A549 treated with GW870086 at 1 μM for 4 hours (cell line): ENCODE data around the gene WDR62. TPM values are rescaled to one million over a fixed set of nuclear protein-coding genes. Genes with fewer than 3 reads are reported as not detected.

Source experiments
- total RNA-seq: library from RNA; stranded (reverse); fragments of 200-300 nt; extraction: Qiagen RNA extraction; gene quantifications from 5 replicates; pipeline ENCODE4 v1.2.3, GENCODE V29; 2022; ENCODE audit warnings: low read depth

WDR62 gene
- 20.3 to 27.6 TPM (median 24.5 TPM) in 5 replicates for total RNA-seq

DNA sequence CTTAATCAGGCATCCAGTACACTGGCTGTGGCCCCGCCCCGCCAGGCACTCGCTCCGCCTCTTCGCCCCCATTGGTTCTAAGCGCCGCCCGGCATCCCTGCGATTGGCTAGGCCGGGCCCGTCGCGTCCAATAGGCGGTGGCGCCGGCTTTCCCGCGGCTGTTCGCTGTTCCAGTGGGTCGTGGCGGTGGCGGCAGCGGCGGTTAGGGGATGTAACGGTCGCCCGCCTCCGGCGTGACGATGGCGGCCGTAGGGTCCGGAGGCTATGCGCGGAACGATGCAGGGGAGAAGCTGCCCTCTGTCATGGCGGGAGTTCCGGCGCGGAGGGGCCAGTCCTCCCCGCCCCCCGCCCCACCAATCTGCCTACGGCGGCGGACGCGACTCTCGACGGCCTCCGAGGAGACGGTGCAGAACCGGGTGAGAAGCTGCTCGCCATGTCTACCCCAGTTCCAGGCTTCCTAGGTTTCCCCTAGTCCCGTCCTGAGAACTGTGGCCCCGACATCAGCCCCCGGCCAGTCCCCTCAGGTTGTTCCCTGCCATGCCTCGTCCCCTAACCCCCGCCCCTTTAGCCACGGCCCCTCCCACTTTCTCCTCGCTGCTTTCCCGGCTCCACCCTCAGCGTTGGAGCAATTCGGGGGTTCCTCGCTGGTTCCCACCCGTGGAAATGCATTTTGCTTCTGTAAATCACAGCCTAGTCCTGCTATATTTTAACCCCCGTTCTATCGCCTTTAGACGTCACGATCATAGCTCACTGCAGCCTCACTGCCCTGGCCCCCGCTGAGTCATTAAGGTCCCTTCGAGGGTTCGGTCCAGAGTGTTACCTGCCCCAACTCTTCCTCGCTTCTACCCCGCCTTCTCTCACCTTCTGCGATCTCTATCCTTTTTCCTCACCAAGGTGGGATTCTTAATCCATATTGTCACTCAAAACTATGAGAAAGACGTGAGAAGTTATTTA, at the start of gene WDR62:
TSS of gene WDR62 (plus strand) at position 165 of the 954 bp plus-strand sequence. CDS start at position 240, 75 bp downstream.

DNA sequence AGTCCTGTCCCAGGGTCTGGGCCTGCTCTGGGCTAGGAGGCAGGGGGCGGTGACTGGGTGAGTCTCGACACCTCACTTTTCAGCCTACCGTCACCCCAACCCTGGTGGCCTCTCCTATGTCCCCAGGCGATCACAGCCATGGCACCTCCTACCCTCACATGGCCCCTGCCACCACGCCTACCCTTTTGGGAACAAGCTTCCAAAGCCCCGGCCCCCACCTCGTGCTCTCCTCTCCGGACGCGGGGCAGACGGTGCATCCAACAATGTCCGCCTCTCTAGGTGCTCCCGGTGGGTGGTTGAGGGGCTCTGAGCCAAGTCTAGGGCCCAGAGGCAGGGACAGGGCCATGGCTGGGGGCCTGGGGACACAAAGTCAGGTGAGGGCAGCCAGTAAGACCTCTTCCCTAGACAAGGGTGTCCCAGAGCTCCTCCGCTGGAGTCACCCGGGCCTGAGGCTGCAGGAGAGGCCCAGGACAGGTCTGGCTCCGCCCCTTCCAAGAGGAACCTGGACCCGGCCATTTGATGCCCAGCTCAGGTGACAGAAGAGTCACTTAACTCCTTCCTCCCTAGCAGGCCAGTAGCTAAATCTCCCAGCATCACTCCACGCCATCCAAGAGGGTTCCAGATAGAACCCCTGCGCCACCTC, 46.2 kb upstream of the WDR62 start, which contains the start of gene SYNE4:
TSS of gene SYNE4 (minus strand) at position 478 of the 643 bp plus-strand sequence. CDS start at position 346, 132 bp downstream.

GRCh38 chr19:36014012-36014924, 40.4 kb upstream of the WDR62 start, which contains the start of gene ALKBH6:
ALKBH6 (minus strand) TSS chr19:36014213; CDS start chr19:36013397, 816 bp downstream.

GRCh38 chr19:36032251-36033104, 22.2 kb upstream of the WDR62 start, which contains the start of gene CLIP3:
CLIP3 (minus strand) TSS chr19:36032873; CDS start chr19:36032357, 516 bp downstream.

DNA sequence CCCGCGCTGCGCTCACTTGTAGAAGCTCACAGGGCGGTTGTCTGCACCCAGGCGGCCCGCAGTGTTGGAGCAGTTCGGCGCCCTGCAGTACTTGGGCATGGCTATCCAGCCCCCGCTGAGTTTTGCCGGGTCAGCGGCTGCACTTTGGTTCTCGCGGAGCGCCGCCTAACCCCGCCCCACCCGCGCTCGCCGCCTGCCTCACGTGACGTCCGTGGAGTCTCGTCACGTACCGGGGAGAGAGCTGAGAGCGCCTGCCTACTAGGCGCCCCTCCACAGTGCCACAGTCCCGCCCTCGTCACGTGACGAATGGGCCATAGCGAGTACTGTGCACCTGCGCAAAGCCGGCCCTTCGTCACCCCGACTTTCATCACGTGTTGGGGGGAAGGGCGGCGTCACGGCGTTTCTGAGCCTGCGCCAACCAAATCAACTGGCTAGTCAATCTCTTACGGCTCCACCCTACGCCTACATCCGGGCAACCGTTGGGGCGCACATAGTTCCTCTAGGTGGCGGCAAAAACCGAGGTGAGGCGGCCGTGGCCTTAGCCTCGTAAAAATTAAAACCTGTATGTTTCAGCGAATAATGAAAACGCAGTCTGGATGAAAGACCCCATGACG, 471 bp upstream of the WDR62 start, which contains the start of gene THAP8:
TSS of gene THAP8 (minus strand) at position 167 of the 614 bp plus-strand sequence. CDS start at position 99, 68 bp downstream.

GRCh38 chr19:36110487-36111199, 55.9 kb downstream of the WDR62 start, which contains the start of gene OVOL3:
OVOL3 (plus strand) TSS chr19:36111143; CDS start chr19:36111203, 60 bp downstream.

DNA sequence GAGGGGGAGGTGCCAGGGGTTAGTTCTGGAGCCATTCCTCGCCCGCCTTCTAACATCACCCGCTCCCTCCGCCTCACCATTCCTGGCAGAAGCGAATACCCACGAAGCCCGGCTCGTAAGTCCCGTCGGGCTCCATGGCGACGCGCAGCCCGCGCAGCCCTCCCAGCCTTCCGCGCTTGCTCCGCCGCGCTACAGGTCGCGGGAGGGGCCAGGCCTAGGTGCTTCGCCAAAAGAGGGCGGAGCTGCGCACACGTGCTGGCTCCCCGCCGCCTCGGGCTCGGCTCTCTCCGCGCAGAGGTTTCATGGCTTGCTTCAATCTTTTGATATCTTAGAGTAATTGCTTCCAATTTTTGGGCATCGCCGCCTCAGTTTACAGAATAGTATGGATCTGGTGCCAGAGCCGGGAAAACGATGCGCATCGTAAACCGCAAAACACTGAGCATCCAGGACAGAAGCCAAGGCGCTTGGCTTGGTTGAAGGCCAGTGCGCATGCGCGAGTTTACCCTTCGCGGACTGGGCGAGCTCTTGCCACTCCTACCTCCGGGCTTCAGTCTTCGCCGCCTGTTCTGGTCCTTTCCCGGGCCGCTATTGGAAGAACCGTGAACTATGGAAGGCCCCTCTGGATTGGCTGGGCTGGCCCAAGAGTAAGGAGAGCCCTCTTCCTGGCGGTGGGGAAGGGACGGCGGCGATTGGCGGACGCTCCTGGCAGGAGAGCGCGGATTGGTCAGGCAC, 60.2 kb downstream of the WDR62 start, which contains the start of gene POLR2I:
TSS of gene POLR2I (minus strand) at position 155 of the 732 bp plus-strand sequence. CDS start at position 136, 19 bp downstream.

DNA sequence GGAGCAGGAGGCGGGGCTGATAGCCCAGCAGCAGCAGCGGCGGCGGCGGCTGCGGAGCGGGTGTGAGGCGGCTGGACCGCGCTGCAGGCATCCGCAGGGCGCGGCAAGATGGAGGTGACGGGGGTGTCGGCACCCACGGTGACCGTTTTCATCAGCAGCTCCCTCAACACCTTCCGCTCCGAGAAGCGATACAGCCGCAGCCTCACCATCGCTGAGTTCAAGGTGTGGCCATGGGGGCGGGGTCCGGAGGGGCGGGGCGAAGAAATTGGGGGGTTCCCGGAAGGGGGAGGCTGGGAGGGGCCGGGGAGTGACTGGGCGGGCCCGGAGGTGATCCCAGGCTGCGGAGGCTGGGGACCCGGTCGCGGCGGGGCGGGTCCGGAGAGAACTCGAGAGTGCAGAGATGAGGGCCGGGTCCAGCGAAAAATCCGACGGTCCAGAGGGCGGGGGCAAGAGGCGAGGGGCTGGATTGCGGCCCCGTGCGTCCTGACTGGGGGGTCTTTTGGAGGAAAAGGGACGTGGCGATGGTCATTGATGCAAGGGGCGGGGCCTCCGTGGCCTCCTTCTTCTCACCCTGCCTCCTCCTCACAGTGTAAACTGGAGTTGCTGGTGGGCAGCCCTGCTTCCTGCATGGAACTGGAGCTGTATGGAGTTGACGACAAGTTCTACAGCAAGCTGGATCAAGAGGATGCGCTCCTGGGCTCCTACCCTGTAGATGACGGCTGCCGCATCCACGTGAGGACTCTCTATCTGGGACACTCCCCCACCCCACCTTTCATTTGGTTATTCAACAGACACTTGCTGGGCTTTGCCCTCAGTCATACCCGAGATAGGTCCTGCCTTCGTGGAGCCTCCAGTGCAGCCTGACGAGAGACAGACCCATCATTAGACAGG, 61.0 kb downstream of the WDR62 start, which contains the start of gene TBCB:
TSS of gene TBCB (plus strand) at position 16 of the 891 bp plus-strand sequence. CDS start at position 109, 93 bp downstream.

GRCh38 chr19:36139473-36140303, 85.0 kb downstream of the WDR62 start, which contains the start of gene CAPNS1:
CAPNS1 (plus strand) TSS chr19:36140066; CDS start chr19:36141012, 946 bp downstream.

DNA sequence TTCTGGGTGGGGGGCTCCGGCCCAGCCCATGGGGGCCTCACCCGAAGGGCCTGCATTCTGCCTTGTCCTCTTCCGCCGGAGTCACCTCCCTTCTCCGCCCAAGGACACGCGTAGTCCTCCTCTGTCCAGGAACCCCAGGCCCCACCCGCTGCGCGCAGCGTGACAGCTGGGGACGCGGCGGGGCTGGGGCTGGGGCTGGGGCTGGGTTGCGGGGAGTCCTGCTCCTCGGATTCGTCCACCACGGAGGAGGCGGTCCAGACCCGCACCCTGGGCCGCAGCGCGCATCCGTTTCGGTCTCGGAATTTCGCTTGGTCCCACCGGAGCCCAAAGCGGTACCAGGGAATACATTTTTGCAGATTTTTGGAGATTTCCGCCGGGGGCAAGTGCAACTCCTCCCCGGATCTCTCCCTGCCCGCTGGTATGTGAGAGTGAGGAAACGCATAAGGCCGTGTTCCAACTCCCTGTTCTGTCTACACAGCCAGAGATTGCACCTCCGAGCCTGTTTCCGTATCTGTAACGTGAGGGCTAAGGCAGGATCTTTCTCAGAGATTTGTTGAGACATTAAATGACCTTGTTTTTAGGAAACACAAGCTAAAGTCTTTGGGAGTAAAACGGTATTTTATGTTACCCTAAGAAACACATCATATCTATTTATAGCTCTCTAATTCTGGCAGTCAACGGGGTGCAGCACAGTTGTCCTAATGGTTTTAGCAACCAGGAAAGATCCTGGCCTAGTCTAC, 97.8 kb downstream of the WDR62 start, which contains the start of gene COX7A1:
TSS of gene COX7A1 (minus strand) at position 96 of the 740 bp plus-strand sequence. CDS start at position 56, 40 bp downstream.

Other genes starting within 250 kb of the WDR62 start
- 0.18 to 0.80 TPM (median 0.29 TPM) in 5 replicates for gene PRODH2, start 242.1 kb upstream of the WDR62 start, total RNA-seq
- gene NPHS1, start 202.4 kb upstream of the WDR62 start, total RNA-seq, result 0.41 to 0.75 TPM (median 0.59 TPM) in 5 replicates
- 0.46 to 0.74 TPM (median 0.53 TPM) in 5 replicates for gene KIRREL2, start 198.0 kb upstream of the WDR62 start, total RNA-seq
- gene APLP1, start 186.3 kb upstream of the WDR62 start, total RNA-seq, result 65.9 to 95.9 TPM (median 93.4 TPM) in 5 replicates
- 4.8 to 7.4 TPM (median 6.3 TPM) in 5 replicates for gene NFKBID, start 154.4 kb upstream of the WDR62 start, total RNA-seq
- gene HCST, start 152.4 kb upstream of the WDR62 start, total RNA-seq, result 0.28 to 0.45 TPM in 2 of 5 replicates, not detected in the others
- not detected in 5 replicates for gene TYROBP, start 146.6 kb upstream of the WDR62 start, total RNA-seq
- 13.5 to 23.2 TPM (median 21.2 TPM) in 5 replicates for gene LRFN3, start 118.5 kb upstream of the WDR62 start, total RNA-seq
- gene SDHAF1, start 59.7 kb upstream of the WDR62 start, total RNA-seq, result 38.3 to 50.7 TPM (median 48.4 TPM) in 5 replicates
- gene SYNE4, start 46.1 kb upstream of the WDR62 start, total RNA-seq, result 0.14 to 0.53 TPM (median 0.25 TPM) in 5 replicates
- gene ALKBH6, start 40.7 kb upstream of the WDR62 start, total RNA-seq, result 19.6 to 28.5 TPM (median 26.6 TPM) in 5 replicates
- gene CLIP3, start 22.0 kb upstream of the WDR62 start, total RNA-seq, result 0.67 to 0.94 TPM (median 0.72 TPM) in 5 replicates
- gene THAP8, start 612 bp upstream of the WDR62 start, total RNA-seq, result 5.3 to 6.8 TPM (median 6.3 TPM) in 5 replicates
- 0.24 to 0.36 TPM in 2 of 5 replicates, not detected in the others for gene OVOL3, start 56.2 kb downstream of the WDR62 start, total RNA-seq
- gene POLR2I, start 60.0 kb downstream of the WDR62 start, total RNA-seq, result 232 to 261 TPM (median 252 TPM) in 5 replicates
- gene TBCB, start 60.6 kb downstream of the WDR62 start, total RNA-seq, result 434 to 558 TPM (median 540 TPM) in 5 replicates
- gene CAPNS1, start 85.2 kb downstream of the WDR62 start, total RNA-seq, result 1,491 to 2,296 TPM (median 2,099 TPM) in 5 replicates
- not detected in 5 replicates for gene COX7A1, start 97.5 kb downstream of the WDR62 start, total RNA-seq
- 3.8 to 4.5 TPM (median 4.3 TPM) in 5 replicates for gene ZNF565, start 159.8 kb downstream of the WDR62 start, total RNA-seq
- 97.8 to 164 TPM (median 120 TPM) in 5 replicates for gene ZNF146, start 160.2 kb downstream of the WDR62 start, total RNA-seq